CD4-positive, alpha-beta T cell treated with Interferon alpha-2 for 1 hour (primary cell): ENCODE measurements around the gene CYB5R4.
A peak's percentile ranks its signal among the peaks of the same experiment; 100 is the strongest.
"Not testable (repeated sequence)": the region's sequence is repeated elsewhere in the genome, so short reads cannot be mapped to it uniquely, and the experiment has no call there.

Experiments used
- DNase-seq, 2 donors: peaks; one replicate each; pipeline ENCODE4 v3.0.0-alpha.2; 2020 to 2022

Gene CYB5R4

DNA sequence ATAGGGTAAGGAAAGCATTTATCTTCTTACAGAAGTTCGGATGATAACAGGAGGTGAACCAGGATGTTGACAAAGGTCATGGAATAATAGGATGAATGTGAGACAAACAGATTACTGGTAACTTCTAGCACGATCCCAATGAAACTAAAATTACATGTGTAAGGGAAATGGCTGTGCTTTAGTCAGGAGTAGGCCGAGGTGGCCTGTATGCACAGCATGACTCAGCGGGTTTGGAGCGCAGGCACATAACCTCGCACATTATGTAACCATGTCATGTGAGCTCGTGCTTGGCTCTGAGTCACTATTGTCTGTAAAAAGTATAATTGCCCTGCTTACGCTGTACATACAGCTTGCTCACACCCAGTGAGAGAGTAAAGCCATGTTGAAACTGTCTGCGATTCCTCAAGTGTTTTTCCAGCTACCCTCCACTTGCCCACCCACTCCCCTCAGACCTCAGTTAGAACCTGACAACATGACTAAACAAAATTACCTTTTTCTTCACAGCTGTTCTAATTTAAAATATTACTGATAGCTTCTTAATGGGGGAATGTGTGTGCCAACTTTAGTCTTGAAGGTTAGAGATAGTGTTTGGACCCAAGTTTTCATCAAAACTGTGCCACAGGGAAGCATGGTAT lies 8.2 kb downstream of the CYB5R4 start:
- DNase-seq = peak; percentile 30 to 67

DNA sequence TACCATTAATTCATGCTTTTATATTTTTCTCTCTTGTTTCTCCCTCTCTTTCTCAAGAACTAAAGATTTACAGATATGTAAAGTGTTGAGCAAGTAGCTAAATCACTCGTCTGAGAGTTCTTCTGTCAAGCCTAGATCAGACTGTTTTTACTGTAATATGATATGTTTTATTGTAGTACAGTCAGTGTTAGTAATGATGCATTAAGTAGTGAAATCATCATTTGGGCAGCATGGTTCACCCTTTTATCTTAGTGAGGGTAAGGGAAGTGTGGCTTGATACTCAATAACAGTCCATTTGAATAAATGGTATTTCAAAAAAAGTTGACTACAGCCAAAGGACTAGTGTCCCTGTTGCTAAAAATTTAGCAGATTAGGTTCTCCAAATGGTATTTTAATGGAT lies 9.2 kb downstream of the CYB5R4 start:
- no peak for DNase-seq

DNA sequence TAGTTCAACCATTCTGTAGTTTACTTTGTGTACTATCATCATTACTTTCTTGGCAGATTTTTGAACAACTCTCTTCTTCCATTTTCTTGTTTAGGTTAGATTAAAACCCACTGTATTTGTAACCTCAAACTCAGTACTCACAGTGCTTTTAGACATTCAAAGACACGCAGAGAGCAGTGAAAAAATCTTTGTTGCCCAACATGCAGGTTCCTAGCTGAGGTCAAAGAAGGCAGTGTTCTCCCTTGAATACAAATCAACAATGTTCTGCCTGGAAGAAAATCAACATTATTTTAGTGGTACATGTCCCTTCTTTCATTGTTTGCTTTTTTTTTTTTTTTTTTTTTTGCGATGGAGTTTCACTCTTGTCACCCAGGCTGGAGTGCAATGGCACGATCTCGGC lies 11.2 kb downstream of the CYB5R4 start:
- DNase-seq = no peak

DNA sequence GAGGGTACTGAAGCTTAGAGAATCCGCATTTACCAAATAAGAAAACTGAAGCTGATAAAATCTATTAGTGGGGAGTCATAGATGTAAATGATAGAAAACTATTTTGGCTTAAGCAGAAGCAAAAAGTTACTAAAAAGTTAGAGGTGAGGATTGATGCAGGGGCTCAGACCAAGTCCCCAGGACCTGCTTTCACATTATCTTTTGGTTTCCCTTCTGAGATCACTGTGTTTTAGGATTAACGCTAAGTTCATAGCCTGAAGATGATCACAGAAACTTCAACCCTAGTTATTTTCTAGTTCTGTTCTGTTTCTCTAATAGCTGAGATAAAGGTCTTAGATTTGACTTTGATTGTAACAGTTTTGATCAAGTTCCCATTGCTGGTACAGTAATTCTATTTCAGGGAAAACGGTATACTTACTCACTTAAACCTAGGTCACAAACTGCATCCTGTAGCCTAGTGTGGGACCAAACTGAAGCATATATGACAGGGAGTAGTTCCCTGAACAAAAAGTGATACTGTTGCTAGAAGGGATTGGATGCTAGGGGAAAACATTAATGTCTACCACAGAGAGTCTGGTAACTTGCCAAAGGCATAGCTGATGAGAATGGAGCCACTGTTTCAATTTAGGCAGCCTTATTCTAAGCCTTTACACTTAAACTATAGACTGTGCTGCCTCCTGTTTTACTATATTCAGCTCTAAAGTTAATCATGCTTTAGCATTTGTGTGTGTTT lies 13.1 kb downstream of the CYB5R4 start:
- no peak for DNase-seq

DNA sequence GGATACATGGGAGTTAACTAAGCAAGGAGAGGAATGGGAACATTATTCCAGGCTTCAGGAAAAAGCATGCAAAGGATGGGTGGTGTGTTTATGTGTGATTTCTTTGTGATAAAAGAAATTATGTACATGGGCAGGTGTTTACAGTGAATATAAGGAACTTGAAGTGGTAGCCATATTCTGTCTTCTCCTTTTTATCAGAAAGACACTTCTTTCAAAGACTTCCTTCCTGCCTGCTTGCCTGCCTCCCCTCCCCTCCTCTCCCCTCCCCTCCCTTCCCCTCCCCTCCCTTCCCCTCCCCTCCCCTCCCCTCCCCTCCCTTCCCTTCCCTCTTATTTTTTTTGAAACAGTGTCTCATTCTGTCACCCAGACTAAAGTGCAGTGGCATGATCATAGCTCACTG lies 14.4 kb downstream of the CYB5R4 start:
- no peak for DNase-seq

DNA sequence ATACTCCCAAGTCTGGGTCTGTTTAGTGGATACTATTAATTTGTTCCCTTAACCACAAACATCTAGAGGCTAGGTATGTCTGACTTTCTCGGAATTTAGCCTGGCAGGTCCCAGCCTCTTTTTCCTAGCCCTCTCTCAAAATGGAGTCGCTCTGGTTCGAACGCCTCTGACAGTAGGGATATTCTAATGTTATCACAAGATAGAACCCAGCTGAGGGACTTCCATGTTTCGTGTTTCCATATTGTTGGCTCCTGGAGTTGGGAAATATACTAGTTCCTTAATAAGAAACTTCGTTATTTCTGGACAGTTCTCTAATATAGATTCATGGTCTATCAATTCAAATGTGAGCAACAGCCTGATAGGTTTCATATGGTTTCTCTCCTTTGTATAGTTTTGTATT lies 16.4 kb downstream of the CYB5R4 start:
- DNase-seq = no peak

DNA sequence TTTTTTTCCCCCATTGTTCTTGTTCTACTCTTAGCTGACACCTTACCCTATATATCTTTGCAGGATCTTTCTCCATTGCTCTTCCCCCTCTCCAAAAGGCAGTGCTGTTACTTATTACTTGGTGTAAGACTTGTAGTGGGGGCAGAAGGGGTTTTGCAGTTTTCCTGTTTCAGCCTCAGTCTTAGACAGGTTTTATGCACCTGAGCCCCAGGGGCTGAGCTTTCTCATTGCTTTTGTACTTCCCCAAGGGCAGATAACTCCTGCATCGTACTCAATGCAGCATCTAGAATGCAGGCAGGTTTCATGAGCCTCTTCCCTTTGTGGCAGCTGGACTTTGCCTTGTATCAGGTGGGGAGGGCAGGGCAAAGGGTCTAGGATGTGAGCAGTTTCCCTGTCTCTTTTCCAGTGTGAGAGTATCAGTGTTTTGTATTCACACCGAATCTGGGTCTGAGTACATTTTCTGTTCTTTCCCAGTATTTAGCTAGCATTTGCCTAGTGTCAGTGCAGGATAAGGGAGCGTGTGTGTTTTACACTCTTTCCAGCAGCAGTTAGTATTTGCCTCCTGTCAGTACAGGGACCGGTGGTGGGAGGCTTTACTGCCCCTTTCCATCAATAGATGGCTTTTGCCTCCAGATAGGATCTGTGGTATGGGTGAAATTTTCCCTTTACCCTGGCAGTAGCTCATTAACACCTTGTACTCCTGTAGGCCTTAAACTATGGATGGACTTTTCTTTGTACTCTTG lies 19.6 kb downstream of the CYB5R4 start:
- DNase-seq = no peak

DNA sequence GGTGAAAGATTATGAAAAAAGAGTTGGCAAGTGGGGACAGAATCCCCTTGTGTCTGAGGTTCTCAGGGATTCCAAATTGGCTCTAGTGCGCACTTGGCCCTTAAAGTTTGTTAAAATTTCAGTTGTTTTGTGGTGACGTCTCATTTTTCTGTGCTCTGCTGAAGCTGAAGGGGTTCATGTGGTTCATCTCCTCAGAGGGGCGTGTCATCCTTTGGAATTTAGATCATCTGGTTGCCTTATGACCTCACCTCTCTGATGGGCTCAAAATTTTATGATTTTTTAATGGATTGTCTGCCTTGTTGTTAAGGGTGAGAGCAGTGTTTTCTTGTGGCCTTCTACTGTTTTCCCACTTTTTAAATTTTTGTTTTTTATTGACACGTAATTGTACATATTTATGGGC lies 20.3 kb downstream of the CYB5R4 start:
- DNase-seq = no peak

DNA sequence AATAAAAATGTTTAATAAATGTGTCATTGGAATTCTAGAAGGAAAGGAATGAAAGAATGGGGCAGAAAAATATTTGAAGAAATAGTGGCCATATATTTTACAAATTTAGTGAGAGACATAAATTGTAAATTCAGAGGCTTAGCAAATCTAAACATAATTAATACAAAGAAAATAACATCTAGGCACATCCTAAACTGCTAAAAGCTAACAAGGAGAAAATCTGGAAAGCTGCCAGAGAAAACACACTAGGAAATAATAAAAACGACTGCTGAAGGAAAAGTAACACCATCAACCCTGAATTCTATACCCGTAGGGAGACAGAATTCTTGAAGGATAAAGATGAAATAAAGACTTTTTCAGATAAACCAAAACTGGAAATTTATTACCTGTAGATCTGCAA lies 23.8 kb downstream of the CYB5R4 start:
- no peak for DNase-seq

DNA sequence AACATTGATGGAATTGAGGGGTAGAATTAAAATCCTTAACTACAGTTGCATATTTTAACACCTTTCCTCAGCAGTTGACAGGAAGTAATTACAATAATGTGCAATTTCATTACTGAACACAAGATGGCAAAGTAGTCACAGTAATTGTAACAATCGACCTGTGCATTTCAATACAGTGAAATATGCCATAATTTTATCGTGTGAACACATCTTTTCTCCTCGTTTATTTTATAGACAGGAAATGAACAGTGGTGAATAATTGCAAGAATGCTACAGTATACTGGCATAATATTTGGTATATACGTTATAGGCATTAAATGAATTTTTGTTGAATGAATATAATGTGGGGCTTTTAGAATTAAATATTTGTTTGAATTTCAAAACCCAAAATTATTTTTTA lies 25.0 kb downstream of the CYB5R4 start:
- peak in 1 of 2 donors; percentile 62 for DNase-seq

DNA sequence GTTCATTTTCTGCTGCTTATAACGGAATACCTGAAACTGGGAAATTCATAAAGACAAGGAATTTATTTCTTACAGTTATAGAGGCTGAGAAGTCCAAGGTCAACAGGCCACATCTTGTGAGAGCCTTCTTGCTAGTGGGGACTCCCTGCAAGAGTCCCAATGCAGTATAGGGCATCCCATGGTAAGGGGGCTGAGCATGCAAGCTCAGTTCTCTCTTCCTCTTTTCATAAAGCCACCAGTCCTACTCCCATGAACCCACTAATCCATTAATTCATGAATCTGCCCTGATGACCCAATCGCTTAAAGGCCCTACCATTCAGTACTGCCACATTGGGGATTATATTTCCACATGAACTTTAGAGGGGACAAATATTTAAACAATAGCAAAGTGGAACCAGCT lies 26.5 kb downstream of the CYB5R4 start:
- no peak for DNase-seq

DNA sequence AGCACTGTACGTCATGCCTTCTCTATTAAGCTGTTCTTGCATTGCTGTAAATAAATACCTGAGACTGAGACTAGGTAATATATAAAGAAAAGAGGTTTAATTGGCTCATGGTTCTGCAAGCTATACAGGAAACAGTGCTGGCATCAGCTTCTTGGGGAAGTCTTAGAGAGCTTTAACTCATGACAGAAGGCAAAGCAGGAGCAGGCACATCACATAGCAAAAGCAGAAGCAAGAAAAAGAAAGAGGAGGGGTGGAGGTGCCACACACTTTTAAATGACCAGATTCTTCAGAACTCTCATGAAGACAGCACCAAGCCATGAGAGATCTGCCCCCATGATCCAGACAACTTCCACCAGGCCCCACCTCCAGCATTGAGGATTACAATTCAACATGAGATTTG lies 30.1 kb downstream of the CYB5R4 start:
- no peak for DNase-seq

DNA sequence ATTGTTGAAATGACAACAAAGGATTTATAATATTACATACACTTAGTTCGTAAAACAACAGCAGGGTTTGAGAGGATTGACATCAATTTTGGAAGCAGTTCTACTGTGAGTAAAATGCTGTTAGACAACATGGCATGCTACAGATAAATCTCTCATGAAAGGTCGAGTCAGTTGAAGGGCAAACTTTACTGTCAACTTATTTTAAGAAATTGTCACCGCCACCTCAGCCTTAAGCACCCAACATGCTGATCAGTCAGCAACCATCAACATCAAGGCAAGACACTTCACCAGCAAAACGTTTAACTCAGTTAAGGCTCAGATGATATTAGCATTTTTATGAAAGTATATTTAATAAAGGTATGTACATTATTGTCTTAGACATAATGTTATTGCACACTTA lies 31.0 kb downstream of the CYB5R4 start:
- no peak for DNase-seq

DNA sequence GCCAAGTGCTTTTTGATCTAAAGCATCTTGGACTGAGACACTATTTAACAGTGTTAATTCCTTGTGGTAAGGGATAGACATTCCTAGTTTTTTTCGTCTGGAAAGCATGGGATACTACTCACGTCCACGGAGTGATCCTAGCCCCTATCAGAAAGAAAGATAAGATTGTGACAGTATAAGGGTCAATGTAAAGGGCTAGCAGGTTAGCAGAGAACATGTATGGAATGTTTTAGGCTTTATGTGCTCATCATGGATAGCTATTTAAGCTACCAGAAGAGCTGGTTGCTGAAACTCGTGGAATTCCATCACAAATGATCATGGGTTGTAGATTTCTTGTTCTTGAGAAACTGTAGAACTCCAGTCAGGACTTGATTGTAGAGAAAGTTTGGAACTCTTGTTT lies 32.1 kb downstream of the CYB5R4 start:
- DNase-seq = no peak

DNA sequence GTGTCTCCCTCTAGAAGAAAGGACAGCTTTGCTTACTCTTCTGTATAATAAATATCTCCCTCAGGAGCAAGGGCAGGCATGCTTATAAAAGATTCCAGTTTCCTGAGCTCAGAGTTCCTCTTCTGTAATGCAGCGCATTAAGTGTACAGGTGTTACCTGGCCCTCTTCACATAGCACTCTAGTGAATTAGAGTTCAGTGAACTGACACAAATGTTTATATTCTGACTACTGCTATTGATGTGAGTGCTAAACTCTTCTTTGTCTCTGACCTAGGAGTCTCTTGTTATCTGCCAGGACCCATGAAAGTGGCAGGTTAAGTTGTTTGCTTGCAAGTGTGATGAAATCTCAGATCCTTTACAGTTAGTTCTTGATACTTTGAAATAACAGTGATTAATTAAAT lies 33.5 kb downstream of the CYB5R4 start:
- DNase-seq = no peak

DNA sequence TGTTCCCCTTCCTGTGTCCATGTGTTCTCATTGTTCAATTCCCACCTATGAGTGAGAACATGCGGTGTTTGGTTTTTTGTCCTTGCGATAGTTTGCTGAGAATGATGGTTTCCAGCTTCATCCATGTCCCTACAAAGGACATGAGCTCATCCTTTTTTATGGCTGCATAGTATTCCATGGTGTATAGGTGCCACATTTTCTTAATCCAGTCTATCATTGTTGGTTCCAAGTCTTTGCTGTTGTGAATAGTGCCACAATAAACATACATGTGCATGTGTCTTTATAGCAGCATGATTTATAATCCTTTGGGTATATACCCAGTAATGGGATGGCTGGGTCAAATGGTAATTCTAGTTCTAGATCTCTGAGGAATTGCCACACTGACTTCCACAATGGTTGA lies 37.6 kb downstream of the CYB5R4 start:
- not testable (repeated sequence) for DNase-seq

DNA sequence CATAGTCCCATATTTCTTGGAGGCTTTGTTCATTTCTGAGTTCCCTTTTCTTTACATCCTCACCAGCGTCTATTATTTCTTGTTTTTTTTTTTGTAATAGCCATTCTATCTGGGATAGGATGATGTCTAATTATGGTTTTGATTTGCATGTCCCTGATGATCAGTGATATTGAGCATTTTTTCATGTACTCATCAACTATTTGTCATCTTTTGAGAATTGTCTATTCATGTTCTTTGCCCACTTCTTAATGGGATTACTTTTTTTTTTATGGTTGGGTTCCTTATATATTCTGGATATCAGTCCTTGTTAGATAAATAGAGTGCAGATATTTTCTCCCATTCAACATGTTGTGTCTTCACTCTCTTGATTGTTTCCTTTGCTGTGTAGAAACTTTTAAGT lies 42.1 kb downstream of the CYB5R4 start:
- DNase-seq = no peak

DNA sequence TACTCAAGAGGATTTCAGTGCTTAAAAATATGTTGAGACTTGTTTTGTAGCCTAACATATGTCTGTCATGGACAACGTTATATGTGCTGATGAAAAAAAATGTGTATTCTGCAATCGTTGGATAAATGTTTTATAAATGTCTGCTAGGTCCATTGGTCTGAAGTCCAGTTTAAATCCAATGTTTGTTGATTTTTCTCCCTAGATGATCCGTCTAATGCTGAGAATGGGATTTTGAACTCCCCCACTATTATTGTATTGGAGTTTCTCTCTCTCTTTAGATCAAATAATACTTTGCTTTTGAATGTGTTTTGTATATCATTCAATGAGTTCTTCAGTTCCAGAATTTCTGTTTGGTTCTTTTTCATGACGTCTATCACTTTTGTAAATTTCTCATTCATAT lies 44.9 kb downstream of the CYB5R4 start:
- no peak for DNase-seq

DNA sequence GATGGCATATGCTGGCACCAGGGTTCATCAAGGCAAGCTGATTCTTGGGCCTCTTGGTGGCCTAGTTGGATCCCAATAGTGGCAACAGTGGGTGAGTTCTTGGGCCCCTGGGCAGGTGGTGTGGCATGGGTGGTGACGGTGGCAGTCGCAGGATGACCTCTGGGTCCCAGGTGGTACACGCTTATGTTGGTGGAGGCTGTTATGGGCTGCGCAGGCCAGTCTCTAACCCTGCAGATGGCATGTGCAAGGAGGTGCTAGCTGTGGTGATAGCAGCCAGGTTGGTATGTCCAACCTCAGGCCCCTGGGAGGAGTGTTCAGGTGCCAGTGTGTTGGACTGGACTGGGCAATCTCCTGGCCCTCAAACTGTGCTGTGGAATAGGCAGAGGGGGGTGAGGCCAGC lies 46.2 kb downstream of the CYB5R4 start:
- DNase-seq = no peak

DNA sequence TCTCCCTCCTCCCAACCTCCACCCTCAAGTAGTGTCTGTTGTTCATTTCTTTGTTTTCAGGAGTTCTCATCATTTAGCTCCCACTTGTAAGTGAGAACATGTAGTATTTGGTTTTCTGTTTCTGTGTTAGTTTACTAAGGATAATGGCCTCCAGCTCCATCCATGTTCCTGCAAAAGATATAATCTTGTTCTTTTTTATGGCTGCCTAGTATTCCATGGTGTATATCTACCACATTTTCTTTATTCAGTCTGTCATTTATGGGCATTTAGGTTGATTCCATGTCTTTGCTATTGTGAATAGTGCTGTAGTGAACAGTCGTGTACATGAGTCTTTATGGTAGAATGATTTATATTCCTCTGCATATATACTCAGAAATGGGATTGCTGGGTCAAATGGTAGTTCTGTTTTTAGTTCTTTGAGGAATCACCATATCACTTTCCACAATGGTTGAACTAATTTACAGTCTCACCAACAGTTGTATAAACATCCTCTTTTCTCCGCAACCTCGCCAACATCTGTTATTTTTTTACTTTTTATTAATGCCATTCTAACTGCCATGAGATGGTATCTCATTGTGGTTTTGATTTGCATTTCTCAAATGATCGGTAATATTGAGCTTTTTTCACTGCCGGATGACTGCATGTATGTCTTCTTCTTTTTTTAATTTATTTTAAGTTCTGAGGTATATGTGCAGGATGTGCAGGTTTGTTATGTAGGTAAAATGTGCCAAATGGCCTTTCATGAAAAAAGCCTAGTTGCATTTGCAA lies 48.3 kb downstream of the CYB5R4 start:
- DNase-seq = not testable (repeated sequence)

DNA sequence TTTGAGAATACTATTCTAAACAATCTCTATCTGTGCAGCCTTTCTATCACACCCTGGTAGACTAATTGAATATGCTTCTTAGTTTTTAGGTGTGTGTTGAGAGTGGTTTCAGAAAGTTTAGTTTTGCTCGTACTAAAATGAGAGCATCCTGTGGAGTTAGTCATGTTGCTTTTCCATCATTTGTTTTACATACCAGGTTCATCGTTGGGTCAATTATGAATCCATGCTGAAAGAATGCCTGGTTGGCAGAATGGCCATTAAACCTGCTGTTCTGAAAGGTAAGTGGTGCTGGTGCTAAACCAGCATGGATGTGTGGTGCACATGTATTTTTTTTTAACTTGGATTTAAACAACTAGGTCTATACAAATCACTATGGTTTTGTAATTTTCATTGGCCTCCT lies 49.3 kb downstream of the CYB5R4 start:
- DNase-seq = no peak

DNA sequence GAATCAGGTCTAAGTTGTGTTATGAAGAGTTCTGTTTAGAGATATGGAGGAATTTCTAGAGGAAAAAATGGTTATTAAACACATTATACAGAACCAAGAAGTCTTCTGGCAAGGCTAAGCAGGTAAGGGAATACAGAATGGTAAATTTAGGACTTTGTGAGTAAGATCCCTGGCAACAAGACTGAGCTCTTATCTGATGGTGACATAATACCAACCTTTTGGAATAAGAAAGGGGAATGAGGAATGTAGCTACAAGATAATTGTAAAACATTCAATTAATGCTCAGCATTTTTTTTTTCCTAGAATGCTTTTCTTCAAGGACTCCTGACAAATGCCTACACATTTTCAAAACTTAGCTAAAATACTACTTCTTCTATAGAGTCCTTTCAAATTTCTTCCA lies 51.8 kb downstream of the CYB5R4 start:
- DNase-seq = no peak

DNA sequence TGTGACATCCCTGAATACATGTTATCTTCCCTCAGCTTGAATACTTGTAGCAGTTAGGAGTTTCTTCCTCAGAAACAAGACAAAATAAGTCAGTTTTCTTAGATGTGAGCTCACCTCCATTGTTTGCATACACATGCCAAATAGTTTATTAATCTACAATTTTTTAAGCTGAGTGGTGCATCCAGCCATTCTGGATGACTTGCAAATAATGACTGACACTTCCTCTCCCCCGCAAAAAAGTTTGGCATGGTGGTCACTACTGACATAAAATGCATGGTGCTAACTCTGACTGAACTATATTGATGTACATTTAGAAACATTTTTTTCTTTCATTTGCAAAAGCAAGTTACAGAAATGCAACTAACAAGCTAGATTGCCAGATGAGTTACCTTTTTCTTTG lies 55.5 kb downstream of the CYB5R4 start:
- no peak for DNase-seq

DNA sequence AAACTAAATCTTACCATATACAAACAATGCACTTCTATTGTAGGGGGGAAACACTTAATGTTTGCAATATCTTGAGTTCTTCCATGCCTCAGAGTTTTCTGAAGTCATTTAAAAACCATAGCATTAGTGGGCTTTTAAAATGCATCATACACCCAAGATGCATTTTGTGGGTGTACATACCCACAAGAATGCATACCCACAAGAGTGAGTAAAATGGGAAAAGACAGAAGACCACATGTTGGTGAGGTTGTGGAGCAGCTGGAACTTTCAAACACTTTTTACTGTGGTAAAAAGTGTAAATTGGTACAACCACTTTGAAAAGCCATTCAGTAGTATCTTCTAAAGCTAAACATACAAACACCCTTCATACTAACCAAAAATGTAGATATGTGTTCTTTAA lies 57.5 kb downstream of the CYB5R4 start:
- no peak for DNase-seq
